DND-41 (cell line): Measurements from ENCODE around the gene TSNAXIP1.

Experiments used
- ATAC-seq: fragments of 200-7000 bp; cut with Tn5 transposase; 3 replicates; pipeline ENCODE4 v1.9.1; 2021; ENCODE audit warnings: low read depth; ENCODE audit not compliant: insufficient read depth
- DNase-seq: peaks from one replicate; pipeline ENCODE4 v3.0.0-alpha.2; 2020
- H2AFZ ChIP-seq: 2 replicates; pipeline ENCODE4 v1.6.0; 2012; ENCODE audit warnings: low read depth, low read length
- H3K27ac ChIP-seq: 2 replicates; pipeline ENCODE4 v1.5.1; 2012; ENCODE audit warnings: low read length, inconsistent platforms
- H3K27me3 ChIP-seq: fragments of 200-600 bp; sonication (generic); 2 replicates; pipeline ENCODE4 v1.6.0; 2012; ENCODE audit warnings: low read length, mild to moderate bottlenecking, inconsistent platforms; ENCODE audit not compliant: insufficient read depth, poor library complexity
- H3K36me3 ChIP-seq: 2 replicates; pipeline ENCODE4 v1.5.1; 2012; ENCODE audit warnings: low read length, inconsistent platforms; ENCODE audit not compliant: insufficient read depth
- H3K4me1 ChIP-seq: 2 replicates; pipeline ENCODE4 v1.5.1; 2012; ENCODE audit warnings: mild to moderate bottlenecking, low read length; ENCODE audit not compliant: insufficient read depth
- H3K4me2 ChIP-seq: 2 replicates; pipeline ENCODE4 v1.6.0; 2012; ENCODE audit warnings: mild to moderate bottlenecking, moderate library complexity, low read length, inconsistent platforms; ENCODE audit not compliant: insufficient read depth
- H3K4me3 ChIP-seq, 2 experiments: fragments of 200-600 bp in 1 of 2; shearing (Covaris generic) in 1 of 2; 2 replicates each; pipeline ENCODE4 v1.5.1; 2012 to 2016; ENCODE audit warnings: inconsistent platforms in 2 of 2, low read length in 2 of 2, mild to moderate bottlenecking in 2 of 2, low read depth in 1 of 2, moderate library complexity in 1 of 2
- H3K79me2 ChIP-seq: 2 replicates; pipeline ENCODE4 v1.6.0; 2012; ENCODE audit warnings: low read length, inconsistent platforms; ENCODE audit not compliant: insufficient read depth
- H3K9ac ChIP-seq: 2 replicates; pipeline ENCODE4 v1.6.0; 2012; ENCODE audit warnings: low read depth, mild to moderate bottlenecking, inconsistent platforms, low read length, moderate library complexity
- H3K9me3 ChIP-seq: 2 replicates; pipeline ENCODE4 v1.5.1; 2012; ENCODE audit warnings: low read length, moderate library complexity, mild to moderate bottlenecking, inconsistent platforms; ENCODE audit not compliant: insufficient read depth, severe bottlenecking
- H4K20me1 ChIP-seq: 2 replicates; pipeline ENCODE4 v1.6.0; 2012; ENCODE audit warnings: low read length; ENCODE audit not compliant: insufficient read depth
- EZH2 ChIP-seq: IDR thresholded peaks from 3 replicates; pipeline ENCODE4 v1.6.1; 2012; ENCODE audit warnings: borderline replicate concordance, low read depth, mild to moderate bottlenecking, moderate library complexity, low read length, inconsistent platforms; ENCODE audit not compliant: severe bottlenecking
- TF ChIP-seq, protein P1 (sequence below): IDR thresholded peaks from 2 replicates; pipeline ENCODE4 v1.5.1; 2012; ENCODE audit warnings: borderline replicate concordance, low read length, moderate library complexity, mild to moderate bottlenecking; ENCODE audit not compliant: poor library complexity, severe bottlenecking; ENCODE audit errors: extremely low read depth

Gene TSNAXIP1

GRCh38 chr16:67825906-67826305 is 19.2 kb downstream of the TSNAXIP1 start:
- no peak overlapping the region for H2AFZ ChIP-seq
- TF ChIP-seq EZH2, result no peak
- TF ChIP-seq, protein P1, sequence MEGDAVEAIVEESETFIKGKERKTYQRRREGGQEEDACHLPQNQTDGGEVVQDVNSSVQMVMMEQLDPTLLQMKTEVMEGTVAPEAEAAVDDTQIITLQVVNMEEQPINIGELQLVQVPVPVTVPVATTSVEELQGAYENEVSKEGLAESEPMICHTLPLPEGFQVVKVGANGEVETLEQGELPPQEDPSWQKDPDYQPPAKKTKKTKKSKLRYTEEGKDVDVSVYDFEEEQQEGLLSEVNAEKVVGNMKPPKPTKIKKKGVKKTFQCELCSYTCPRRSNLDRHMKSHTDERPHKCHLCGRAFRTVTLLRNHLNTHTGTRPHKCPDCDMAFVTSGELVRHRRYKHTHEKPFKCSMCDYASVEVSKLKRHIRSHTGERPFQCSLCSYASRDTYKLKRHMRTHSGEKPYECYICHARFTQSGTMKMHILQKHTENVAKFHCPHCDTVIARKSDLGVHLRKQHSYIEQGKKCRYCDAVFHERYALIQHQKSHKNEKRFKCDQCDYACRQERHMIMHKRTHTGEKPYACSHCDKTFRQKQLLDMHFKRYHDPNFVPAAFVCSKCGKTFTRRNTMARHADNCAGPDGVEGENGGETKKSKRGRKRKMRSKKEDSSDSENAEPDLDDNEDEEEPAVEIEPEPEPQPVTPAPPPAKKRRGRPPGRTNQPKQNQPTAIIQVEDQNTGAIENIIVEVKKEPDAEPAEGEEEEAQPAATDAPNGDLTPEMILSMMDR, result no peak
- no peaks in the 10 kb centered on the region for H3K4me1 ChIP-seq
- H3K27me3 ChIP-seq, result no peaks in the 10 kb centered on the region
- ATAC-seq (no peak), DNase-seq (no peak)
- no peaks in the 10 kb centered on the region for H3K9me3 ChIP-seq
- H3K36me3 ChIP-seq, result peaks cover 40% of the 10 kb centered on the region
- no peaks in the 10 kb centered on the region for H3K79me2 ChIP-seq
- H3K9ac ChIP-seq, result no peak overlapping the region
- H3K4me3 ChIP-seq, result no peak overlapping the region
- no peaks in the 10 kb centered on the region for H4K20me1 ChIP-seq
- no peak overlapping the region for H3K27ac ChIP-seq
- H3K4me2 ChIP-seq, result no peak overlapping the region

DNA sequence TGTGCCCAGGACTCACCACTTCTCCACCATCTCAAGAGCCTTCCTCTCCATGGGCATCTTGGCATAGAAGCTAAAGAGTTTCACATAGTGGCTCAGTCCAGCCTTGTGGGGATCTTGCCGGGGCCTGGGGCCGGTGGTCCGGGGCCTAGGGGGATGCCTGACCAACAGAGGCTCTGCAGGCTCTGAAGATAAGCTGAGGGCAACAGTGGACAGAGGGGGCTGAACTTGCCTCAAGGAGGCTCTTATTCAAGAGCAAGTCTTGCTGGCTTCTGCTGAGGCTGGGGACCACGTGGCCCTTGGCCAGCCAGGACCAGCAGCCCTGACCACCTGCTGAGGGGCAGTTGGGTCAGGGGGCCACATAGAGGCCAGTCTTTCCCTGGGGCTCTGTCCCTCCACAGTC is 22.0 kb downstream of the TSNAXIP1 start:
- no peak overlapping the region for H2AFZ ChIP-seq
- no peaks in the 10 kb centered on the region for H3K27me3 ChIP-seq
- no peak for DNase-seq
- H4K20me1 ChIP-seq, result no peaks in the 10 kb centered on the region; the same call in 1 of the 2 replicates
- no peak overlapping the region for H3K27ac ChIP-seq
- no peak for ATAC-seq
- TF ChIP-seq, protein P1, result no peak
- no peak for TF ChIP-seq EZH2
- no peak overlapping the region for H3K9ac ChIP-seq
- no peak overlapping the region for H3K4me3 ChIP-seq
- H3K36me3 ChIP-seq, result peaks cover 54% of the 10 kb centered on the region
- peaks cover 17% of the 10 kb centered on the region for H3K4me1 ChIP-seq
- H3K4me2 ChIP-seq, result no peak overlapping the region
- H3K9me3 ChIP-seq, result no peaks in the 10 kb centered on the region
- H3K79me2 ChIP-seq, result peaks cover 23% of the 10 kb centered on the region

- Histone ChIP-seq H3K4me1 (peaks cover 24% of the 10 kb centered on the region), H3K27ac (peak overlapping the region; percentile 73), H3K27me3 (no peaks in the 10 kb centered on the region), H3K79me2 (peaks cover 23% of the 10 kb centered on the region), H3K36me3 (peaks cover 41% of the 10 kb centered on the region), H3K9me3 (no peaks in the 10 kb centered on the region), H2AFZ (peak overlapping the region; percentile 85), H3K9ac (peak overlapping the region; percentile 72), H4K20me1 (no peaks in the 10 kb centered on the region; the same call in 1 of the 2 replicates), H3K4me2 (peak overlapping the region; percentile 87), H3K4me3 (peak overlapping the region; percentile 51 to 76; a peak in 3 of 4 replicates)
- DNase-seq (no peak), ATAC-seq (no peak)
- no peak for TF ChIP-seq EZH2
- TF ChIP-seq, protein P1, result no peak
These were observed 26.3 kb downstream of the TSNAXIP1 start for GRCh38 chr16:67833030-67833414.
